Jurkat, Clone E6-1 (cell line): ENCODE data around the gene CLIC1.

Experiments used
- DNase-seq: peaks from one replicate; pipeline ENCODE4 v3.0.0-alpha.2; 2011; ENCODE audit warnings: low read depth, low spot score
- H3K4me3 ChIP-seq: 2 replicates; pipeline ENCODE4 v1.5.1; 2011; ENCODE audit warnings: mild to moderate bottlenecking, low read length, control low read depth, moderate library complexity

CLIC1 gene

DNA sequence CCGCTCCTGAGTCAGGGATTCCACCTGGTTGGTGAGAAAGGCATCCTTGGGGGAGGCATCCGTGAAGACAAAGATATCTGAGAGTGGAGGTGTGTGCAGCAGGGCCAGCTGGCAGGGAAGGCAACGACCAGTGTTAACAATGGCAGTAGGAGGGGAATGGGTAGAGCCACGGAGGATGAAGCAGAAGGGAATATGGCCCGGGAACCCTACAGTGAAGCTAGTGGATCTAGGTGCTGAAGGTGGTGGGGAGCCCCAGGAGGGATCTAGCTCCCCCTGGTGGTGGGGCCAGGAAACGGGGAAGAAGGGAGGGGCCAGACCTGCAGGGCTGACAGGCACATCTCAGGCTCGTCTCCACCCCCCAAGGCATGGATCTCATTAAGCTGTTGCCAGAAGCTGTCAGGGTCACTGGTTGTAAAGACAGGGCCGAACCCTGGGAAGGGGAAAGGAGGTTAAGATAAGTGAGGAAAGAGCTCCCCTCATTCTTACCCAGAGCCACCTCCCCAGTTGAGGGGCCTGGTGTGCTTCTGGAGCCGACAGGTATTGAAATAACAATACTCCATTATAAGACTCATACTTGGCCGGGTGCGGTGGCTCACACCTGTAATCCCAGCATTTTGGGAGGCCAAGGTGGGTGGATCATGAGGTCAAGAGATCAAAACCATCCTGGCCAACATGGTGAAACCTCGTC, 33.5 kb upstream of the CLIC1 start:
- no peak overlapping the region for H3K4me3 ChIP-seq
- DNase-seq: peak; percentile 66

GRCh38 chr6:31768363-31769257, 32.3 kb upstream of the CLIC1 start:
- no peak overlapping the region for H3K4me3 ChIP-seq
- no peak for DNase-seq

DNA sequence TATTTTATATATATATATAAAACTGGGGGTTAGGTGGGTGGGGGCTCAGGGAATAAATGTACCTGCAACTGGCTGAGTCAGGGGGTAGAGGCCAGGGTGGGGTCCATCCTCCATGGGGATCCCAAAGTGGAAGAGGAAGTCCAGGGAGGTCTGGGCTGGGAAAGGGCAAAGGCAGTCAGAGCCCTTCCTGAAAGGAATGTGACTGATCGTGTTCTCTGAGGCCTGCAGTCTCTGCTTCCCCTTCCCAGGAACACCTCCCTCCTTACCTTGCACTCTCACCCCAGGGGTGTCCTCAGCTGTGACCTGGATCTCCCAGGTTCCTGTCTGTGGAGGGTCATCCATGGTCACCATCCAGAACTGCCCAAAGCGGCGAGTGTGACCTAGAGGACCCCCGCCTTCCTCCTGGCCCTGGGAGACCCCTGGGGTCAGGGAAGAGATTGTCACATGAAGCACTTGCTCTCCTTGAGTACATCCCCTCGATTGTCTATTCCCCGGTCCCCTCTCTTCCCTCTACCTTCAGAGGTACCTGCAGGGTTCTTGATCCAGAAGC, 30.8 kb upstream of the CLIC1 start:
- no peak overlapping the region for H3K4me3 ChIP-seq
- no peak for DNase-seq

- H3K4me3 ChIP-seq: no peak overlapping the region
- no peak for DNase-seq
These were observed 29.8 kb upstream of the CLIC1 start for GRCh38 chr6:31765910-31766794.

DNA sequence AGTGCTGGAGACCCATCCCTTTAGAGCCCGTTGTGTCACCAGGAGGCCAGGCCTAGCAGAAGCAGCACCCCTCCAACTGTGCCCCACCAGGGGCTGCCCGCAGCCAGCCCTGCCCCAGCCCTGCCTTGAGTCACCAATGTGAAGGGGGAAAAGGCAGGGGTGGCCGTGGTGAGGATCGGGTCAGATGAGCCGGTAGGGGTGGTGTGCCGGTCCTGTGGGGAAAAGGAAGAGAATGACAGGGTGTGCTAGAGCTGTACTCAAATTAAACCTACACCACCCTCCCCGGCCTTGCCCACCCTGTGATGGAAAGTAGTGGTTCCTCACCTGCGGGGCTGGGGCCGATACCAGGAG, 29.2 kb upstream of the CLIC1 start:
- no peak overlapping the region for H3K4me3 ChIP-seq
- DNase-seq: no peak

DNA sequence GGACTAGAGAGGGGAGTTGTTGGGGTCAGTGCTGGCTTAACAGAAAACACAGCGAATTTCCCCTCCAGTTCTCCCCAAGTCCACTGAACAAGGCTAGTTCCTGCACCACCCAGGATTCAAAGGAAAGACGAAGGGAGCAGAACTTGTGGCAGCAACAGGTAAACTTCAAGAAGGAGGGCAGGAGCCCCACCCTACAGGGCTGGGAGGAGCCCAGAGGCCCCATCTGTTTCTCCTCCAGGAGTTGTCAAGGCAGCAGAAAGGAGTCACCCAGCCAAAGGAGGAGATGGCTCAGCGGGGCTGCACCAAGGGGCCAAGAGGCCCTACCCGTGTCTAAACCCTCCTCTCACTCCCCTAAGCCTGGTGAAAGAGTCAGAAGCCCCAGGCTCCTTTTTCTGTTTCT, 27.9 kb upstream of the CLIC1 start:
- H3K4me3 ChIP-seq: no peak overlapping the region
- no peak for DNase-seq

- no peak for DNase-seq
- no peak overlapping the region for H3K4me3 ChIP-seq
These were observed 27.2 kb upstream of the CLIC1 start for GRCh38 chr6:31763619-31763940.

DNA sequence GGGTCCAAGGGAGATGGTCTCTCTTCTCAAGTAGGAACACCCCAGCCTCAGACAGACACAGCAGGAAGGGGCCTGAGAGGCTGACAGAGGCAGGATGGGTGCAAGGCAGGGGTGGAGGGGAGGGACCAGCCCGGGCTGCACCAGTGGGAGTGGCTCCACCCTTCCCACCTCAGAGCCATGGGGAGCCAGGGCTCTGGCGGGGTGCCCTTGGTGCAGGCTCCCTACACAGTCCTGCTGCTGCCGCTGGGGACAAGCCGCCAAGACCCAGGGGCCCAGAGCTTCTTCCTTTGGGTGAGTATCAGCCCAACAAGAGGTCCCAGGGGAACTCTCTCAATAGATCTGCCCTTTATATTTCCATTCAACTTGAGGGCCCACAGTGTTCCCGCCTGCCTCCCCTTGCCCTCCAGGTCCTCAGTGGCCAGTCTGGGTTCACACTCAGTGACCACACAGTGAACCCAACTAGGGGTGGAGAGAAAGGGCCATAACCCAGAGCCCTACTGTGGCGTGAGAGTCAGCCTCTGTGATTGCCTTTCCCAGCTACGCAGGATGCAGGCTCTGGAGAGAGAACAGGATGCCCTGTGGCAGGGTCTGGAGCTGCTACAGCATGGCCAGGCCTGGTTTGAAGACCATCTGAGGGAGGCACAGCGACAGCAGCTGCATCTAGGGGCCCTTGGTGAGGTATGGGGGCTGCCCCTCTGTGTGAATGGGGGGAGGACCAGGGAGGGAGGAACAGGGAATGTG, 26.7 kb upstream of the CLIC1 start:
- no peak overlapping the region for H3K4me3 ChIP-seq
- DNase-seq: no peak

GRCh38 chr6:31762356-31762755, 26.0 kb upstream of the CLIC1 start, which contains the start of gene SAPCD1:
TSS of gene SAPCD1 (plus strand) at chr6:31762656. CDS start at chr6:31763055, 399 bp downstream.
- no peak for DNase-seq
- no peak within 1 kb of the TSS for H3K4me3 ChIP-seq

- DNase-seq: no peak
- no peak overlapping the region for H3K4me3 ChIP-seq
These were observed 25.0 kb upstream of the CLIC1 start for GRCh38 chr6:31761343-31761742.

GRCh38 chr6:31760790-31761189, 24.5 kb upstream of the CLIC1 start:
- H3K4me3 ChIP-seq: no peak overlapping the region

GRCh38 chr6:31758281-31758680, 22.0 kb upstream of the CLIC1 start:
- DNase-seq: no peak
- H3K4me3 ChIP-seq: no peak overlapping the region

More at GRCh38 chr6:31760790-31761189, 24.5 kb upstream of the CLIC1 start:
- no peak for DNase-seq

GRCh38 chr6:31752739-31753319, 16.5 kb upstream of the CLIC1 start:
- no peak overlapping the region for H3K4me3 ChIP-seq
- no peak for DNase-seq

GRCh38 chr6:31750411-31751022, 14.2 kb upstream of the CLIC1 start:
- H3K4me3 ChIP-seq: no peak overlapping the region
- DNase-seq: no peak

DNA sequence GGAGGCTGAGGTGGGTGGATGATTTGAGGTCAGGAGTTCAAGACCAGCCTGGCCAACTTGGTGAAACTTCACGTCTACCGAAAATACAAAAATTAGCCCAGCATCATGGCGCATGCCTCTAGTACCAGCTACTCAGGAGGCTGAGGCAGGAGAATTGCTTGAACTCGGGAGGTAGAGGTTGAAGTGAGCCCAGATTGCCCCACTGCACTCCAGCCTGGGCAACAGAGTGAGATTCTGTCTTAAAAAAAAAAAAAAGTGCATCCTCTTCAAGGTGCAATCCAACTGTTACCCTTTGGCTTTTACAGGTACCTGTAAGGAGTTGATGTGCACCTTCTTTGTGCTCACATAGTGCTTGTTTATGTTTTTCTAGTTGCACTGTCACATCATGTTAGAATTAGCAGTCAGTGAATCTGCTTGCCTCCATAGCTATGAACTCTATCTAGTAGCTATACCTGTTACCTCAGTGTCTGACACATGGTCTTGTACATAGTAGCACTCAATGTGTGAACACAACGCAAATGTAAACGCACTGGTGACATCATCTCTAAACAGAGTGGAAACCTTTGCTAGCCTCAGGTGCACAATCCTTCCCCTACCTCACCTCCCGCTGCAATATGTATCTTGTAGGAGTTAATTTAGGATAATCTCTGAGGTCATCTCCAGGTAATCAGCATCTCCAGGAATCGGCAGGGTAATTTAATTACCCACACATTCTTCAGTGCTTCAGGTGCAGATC, 13.1 kb upstream of the CLIC1 start:
- DNase-seq: no peak
- H3K4me3 ChIP-seq: no peak overlapping the region

DNA sequence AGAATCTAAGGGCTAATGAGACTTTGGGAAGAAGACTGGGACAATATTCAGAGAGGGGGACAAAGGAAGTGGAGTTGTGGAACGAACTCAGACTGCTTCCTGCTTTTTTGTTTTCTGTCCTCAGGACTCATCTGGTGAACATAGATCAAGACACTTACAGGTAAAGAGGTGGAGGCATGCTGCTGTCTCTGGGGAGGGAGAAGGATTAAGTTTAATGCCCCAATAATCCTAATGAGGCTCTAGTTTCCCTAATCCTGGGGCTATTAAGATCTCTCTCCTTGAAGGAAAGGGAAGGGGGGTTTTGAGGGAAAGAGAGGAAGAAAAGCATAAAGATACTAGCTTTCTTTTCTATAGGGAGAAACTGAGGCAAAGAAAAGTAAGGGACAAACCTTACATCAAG, 8.1 kb upstream of the CLIC1 start:
- DNase-seq: no peak
- no peak overlapping the region for H3K4me3 ChIP-seq

DNA sequence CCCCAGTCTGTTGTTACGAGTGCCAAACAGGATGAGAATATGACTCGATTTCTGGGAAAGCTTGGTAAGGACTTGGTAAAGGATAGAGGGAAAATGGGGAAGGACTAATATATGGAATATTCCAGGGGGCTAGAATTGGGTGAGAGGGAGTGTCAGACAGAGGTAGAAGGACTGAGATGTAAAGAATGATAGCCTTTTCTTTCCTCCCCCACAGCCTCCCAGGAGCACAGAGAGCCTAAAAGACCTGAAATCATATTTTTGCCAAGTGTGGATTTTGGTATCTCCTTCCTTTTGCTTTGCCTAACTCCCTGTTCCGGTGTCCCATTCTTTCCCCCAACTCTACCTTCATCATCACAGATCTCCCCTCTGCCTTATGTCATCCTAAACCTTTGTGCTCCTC, 6.6 kb upstream of the CLIC1 start:
- no peak overlapping the region for H3K4me3 ChIP-seq
- no peak for DNase-seq
